Measurements from ENCODE around the gene COL15A1.

COL15A1 gene

GRCh38 chr9:98967257-98967656, 23.6 kb downstream of the COL15A1 start:
- H3K27me3 ChIP-seq: no peaks in the 10 kb centered on the region
- no peaks in the 10 kb centered on the region for H3K4me1 ChIP-seq
- no peak for TF ChIP-seq Cebpa-rat (IDR thresholded peaks at IDR 0.05)
- H3K27ac ChIP-seq: no peak overlapping the region
- no peaks in the 10 kb centered on the region for H3K9me3 ChIP-seq
- H3K9ac ChIP-seq: no peak overlapping the region
- H3K36me3 ChIP-seq: no peaks in the 10 kb centered on the region
- H4K20me1 ChIP-seq: no peaks in the 10 kb centered on the region
- H3K4me3 ChIP-seq: no peak overlapping the region
- no peak overlapping the region for H3K4me2 ChIP-seq

- no peak overlapping the region for H3K27ac ChIP-seq
- no peak for TF ChIP-seq Cebpa-rat (IDR thresholded peaks at IDR 0.05)
- no peak overlapping the region for H3K4me3 ChIP-seq
- H4K20me1 ChIP-seq: no peaks in the 10 kb centered on the region
- no peak overlapping the region for H3K9ac ChIP-seq
- H3K9me3 ChIP-seq: no peaks in the 10 kb centered on the region
- no peak overlapping the region for H3K4me2 ChIP-seq
- H3K27me3 ChIP-seq: no peaks in the 10 kb centered on the region
- no peaks in the 10 kb centered on the region for H3K4me1 ChIP-seq
- H3K36me3 ChIP-seq: no peaks in the 10 kb centered on the region
Measured at GRCh38 chr9:98967680-98968079, 24.0 kb downstream of the COL15A1 start.

- Histone ChIP-seq H3K9me3 (no peaks in the 10 kb centered on the region), H3K27ac (no peak overlapping the region), H3K27me3 (no peaks in the 10 kb centered on the region), H3K4me1 (no peaks in the 10 kb centered on the region; the same call in 1 of the 2 replicates), H3K4me3 (no peak overlapping the region), H3K36me3 (no peaks in the 10 kb centered on the region), H3K4me2 (no peak overlapping the region), H3K9ac (no peak overlapping the region), H4K20me1 (no peaks in the 10 kb centered on the region)
- TF ChIP-seq Cebpa-rat (IDR thresholded peaks at IDR 0.05): no peak
Measured at GRCh38 chr9:98968601-98969337, 25.1 kb downstream of the COL15A1 start.

- no peak overlapping the region for H3K4me3 ChIP-seq
- H3K9ac ChIP-seq: no peak overlapping the region
- no peaks in the 10 kb centered on the region for H3K36me3 ChIP-seq
- H3K4me2 ChIP-seq: no peak overlapping the region
- TF ChIP-seq Cebpa-rat (IDR thresholded peaks at IDR 0.05): no peak
- peaks cover 18% of the 10 kb centered on the region for H3K4me1 ChIP-seq
- peaks cover 6% of the 10 kb centered on the region; the same call in 1 of the 2 replicates for H4K20me1 ChIP-seq
- H3K9me3 ChIP-seq: no peaks in the 10 kb centered on the region
- H3K27me3 ChIP-seq: peaks cover 9% of the 10 kb centered on the region
- H3K27ac ChIP-seq: no peak overlapping the region
Measured at GRCh38 chr9:98970532-98971041, 26.9 kb downstream of the COL15A1 start.

GRCh38 chr9:98971168-98971914, 27.6 kb downstream of the COL15A1 start:
- Histone ChIP-seq H3K4me2 (no peak overlapping the region), H3K36me3 (no peaks in the 10 kb centered on the region)

GRCh38 chr9:98971915-98972223, 28.2 kb downstream of the COL15A1 start:
- Histone ChIP-seq H4K20me1 (peaks cover 12% of the 10 kb centered on the region; the same call in 1 of the 2 replicates), H3K36me3 (no peaks in the 10 kb centered on the region), H3K9me3 (no peaks in the 10 kb centered on the region), H3K27me3 (peaks cover 22% of the 10 kb centered on the region), H3K4me2 (no peak overlapping the region), H3K4me1 (peaks cover 18% of the 10 kb centered on the region), H3K9ac (no peak overlapping the region), H3K4me3 (no peak overlapping the region), H3K27ac (no peak overlapping the region)
- TF ChIP-seq Cebpa-rat (IDR thresholded peaks at IDR 0.05): no peak

More at GRCh38 chr9:98971168-98971914, 27.6 kb downstream of the COL15A1 start:
- Histone ChIP-seq H3K27me3 (peaks cover 16% of the 10 kb centered on the region), H3K4me1 (peaks cover 18% of the 10 kb centered on the region), H3K9me3 (no peaks in the 10 kb centered on the region), H3K27ac (no peak overlapping the region), H4K20me1 (peaks cover 7% of the 10 kb centered on the region; the same call in 1 of the 2 replicates), H3K9ac (no peak overlapping the region), H3K4me3 (no peak overlapping the region)
- TF ChIP-seq Cebpa-rat (IDR thresholded peaks at IDR 0.05): no peak

- H3K36me3 ChIP-seq: no peaks in the 10 kb centered on the region
- no peak overlapping the region for H3K4me3 ChIP-seq
- peaks cover 28% of the 10 kb centered on the region for H3K27me3 ChIP-seq
- H3K4me1 ChIP-seq: peaks cover 25% of the 10 kb centered on the region
- no peak overlapping the region for H3K27ac ChIP-seq
- H3K9ac ChIP-seq: no peak overlapping the region
- H4K20me1 ChIP-seq: peaks cover 20% of the 10 kb centered on the region; the same call in 1 of the 2 replicates
- no peaks in the 10 kb centered on the region for H3K9me3 ChIP-seq
- no peak overlapping the region for H3K4me2 ChIP-seq
- TF ChIP-seq Cebpa-rat (IDR thresholded peaks at IDR 0.05): no peak
Measured at GRCh38 chr9:98972716-98973115, 29.0 kb downstream of the COL15A1 start.

- Histone ChIP-seq H3K36me3 (no peaks in the 10 kb centered on the region), H3K27ac (no peak overlapping the region), H3K4me2 (no peak overlapping the region), H4K20me1 (peaks cover 25% of the 10 kb centered on the region), H3K9me3 (no peaks in the 10 kb centered on the region), H3K4me1 (peaks cover 29% of the 10 kb centered on the region), H3K27me3 (peaks cover 28% of the 10 kb centered on the region), H3K4me3 (no peak overlapping the region), H3K9ac (no peak overlapping the region)
- TF ChIP-seq Cebpa-rat (IDR thresholded peaks at IDR 0.05): no peak
Measured at GRCh38 chr9:98973171-98973570, 29.5 kb downstream of the COL15A1 start.

- H3K4me1 ChIP-seq: peaks cover 33% of the 10 kb centered on the region
- peaks cover 29% of the 10 kb centered on the region for H4K20me1 ChIP-seq
- no peak overlapping the region for H3K4me3 ChIP-seq
- no peaks in the 10 kb centered on the region for H3K9me3 ChIP-seq
- no peak for TF ChIP-seq Cebpa-rat (IDR thresholded peaks at IDR 0.05)
- H3K4me2 ChIP-seq: no peak overlapping the region
- no peak overlapping the region for H3K9ac ChIP-seq
- no peak overlapping the region for H3K27ac ChIP-seq
- H3K27me3 ChIP-seq: peaks cover 28% of the 10 kb centered on the region
- H3K36me3 ChIP-seq: no peaks in the 10 kb centered on the region
Measured at GRCh38 chr9:98973576-98973975, 29.9 kb downstream of the COL15A1 start.

- Histone ChIP-seq H3K36me3 (no peaks in the 10 kb centered on the region), H3K9ac (no peak overlapping the region), H3K27ac (no peak overlapping the region), H3K4me3 (no peak overlapping the region), H3K4me2 (peak overlapping the region; percentile 71), H3K9me3 (no peaks in the 10 kb centered on the region), H4K20me1 (peaks cover 29% of the 10 kb centered on the region), H3K27me3 (peaks cover 28% of the 10 kb centered on the region), H3K4me1 (peaks cover 39% of the 10 kb centered on the region)
- no peak for TF ChIP-seq Cebpa-rat (IDR thresholded peaks at IDR 0.05)
Measured at GRCh38 chr9:98974106-98974505, 30.4 kb downstream of the COL15A1 start.

Measured in BLaER1 (cell line).